ENCODE measurements around the gene SERTM1.

Gene SERTM1

DNA sequence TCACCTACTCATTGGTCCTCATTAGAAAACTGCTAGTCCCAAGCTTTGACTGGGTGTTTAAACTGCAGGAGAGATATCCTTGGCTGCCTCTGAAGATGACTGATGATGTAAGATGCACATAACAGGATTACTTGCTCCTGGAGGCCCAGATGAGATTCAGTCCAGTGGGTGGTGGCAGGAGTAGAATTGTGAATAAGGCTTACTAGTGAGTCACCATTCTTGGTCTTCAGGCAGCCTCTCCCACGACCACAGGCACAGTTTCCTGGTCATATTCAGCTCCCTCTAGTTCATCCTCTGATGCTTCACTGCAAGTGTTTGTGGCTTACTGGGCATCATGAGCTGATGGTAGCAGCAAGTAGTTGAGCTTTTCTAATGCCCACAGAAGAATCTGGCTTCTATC lies 12.1 kb downstream of the SERTM1 start:
- no peaks in the 10 kb centered on the region for H3K4me1 ChIP-seq
- H3K36me3 ChIP-seq, result no peaks in the 10 kb centered on the region
- no peak for DNase-seq
- intact Hi-C loops (cut with DNase I; ENCODE audit: low total_unique reads), result no loop called here
- no peaks in the 10 kb centered on the region for H3K9me3 ChIP-seq
- H3K4me3 ChIP-seq, result no peak overlapping the region
- TF ChIP-seq, protein P1, sequence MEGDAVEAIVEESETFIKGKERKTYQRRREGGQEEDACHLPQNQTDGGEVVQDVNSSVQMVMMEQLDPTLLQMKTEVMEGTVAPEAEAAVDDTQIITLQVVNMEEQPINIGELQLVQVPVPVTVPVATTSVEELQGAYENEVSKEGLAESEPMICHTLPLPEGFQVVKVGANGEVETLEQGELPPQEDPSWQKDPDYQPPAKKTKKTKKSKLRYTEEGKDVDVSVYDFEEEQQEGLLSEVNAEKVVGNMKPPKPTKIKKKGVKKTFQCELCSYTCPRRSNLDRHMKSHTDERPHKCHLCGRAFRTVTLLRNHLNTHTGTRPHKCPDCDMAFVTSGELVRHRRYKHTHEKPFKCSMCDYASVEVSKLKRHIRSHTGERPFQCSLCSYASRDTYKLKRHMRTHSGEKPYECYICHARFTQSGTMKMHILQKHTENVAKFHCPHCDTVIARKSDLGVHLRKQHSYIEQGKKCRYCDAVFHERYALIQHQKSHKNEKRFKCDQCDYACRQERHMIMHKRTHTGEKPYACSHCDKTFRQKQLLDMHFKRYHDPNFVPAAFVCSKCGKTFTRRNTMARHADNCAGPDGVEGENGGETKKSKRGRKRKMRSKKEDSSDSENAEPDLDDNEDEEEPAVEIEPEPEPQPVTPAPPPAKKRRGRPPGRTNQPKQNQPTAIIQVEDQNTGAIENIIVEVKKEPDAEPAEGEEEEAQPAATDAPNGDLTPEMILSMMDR (IDR thresholded peaks at IDR 0.05), result no peak
- no peak overlapping the region for H3K27ac ChIP-seq
- H3K27me3 ChIP-seq, result no peaks in the 10 kb centered on the region

DNA sequence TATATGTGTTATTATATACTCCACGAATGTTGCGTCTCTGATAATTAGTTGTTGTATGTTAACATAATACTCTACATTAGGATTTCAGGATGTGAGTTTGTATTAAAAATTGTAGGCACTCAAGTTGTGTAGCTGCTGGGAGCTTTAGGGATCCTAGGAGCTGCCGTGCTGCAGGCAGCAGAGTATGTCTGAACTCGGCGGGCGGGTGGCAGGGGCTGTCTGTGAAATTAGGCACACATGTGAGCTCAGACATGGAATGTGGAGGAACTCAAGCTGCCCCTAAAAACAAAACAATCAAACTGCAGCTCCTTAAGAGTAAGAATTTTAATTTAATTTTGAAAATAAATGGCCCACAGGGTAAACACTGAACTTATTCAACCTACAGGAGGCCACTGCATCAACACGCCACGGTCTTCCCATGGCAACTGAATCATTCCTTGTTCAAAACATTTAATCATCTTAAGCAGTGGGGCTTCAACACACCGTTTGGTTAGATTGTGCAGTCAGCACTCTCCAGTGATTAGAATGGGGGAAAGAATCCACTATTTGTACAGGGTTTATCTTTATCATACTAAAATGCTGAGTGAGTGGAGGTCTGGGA lies 22.7 kb downstream of the SERTM1 start:
- Histone ChIP-seq H3K9me3 (no peaks in the 10 kb centered on the region), H3K27me3 (no peaks in the 10 kb centered on the region), H3K36me3 (no peaks in the 10 kb centered on the region), H3K4me3 (no peak overlapping the region), H3K27ac (no peak overlapping the region), H3K4me1 (no peaks in the 10 kb centered on the region)
- TF ChIP-seq, protein P1 (IDR thresholded peaks at IDR 0.05), result no peak
- no peak for DNase-seq
- intact Hi-C loops (cut with DNase I; ENCODE audit: low total_unique reads), result no loop called here

DNA sequence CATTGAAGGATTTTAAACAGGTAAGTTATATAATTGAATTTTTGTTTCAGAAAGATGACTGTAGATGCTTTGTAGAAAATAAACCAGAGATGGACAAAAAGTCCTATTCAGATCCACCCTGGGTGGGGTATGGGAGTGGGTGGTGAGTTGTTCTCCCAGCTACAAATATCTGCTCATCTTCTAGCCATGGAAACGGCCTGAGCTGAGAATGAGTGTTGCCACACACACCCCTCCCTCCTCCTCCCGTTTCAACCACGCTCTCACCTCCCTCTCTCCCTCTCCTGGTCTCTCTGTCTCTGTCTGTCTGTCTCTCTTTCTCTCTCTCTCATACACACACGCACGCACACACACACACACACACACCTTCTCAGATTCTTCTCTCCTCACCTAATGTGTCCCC lies 26.4 kb downstream of the SERTM1 start:
- DNase-seq, result no peak
- no peak overlapping the region for H3K27ac ChIP-seq
- intact Hi-C loops (cut with DNase I; ENCODE audit: low total_unique reads), result no loop called here
- H3K4me3 ChIP-seq, result no peak overlapping the region
- TF ChIP-seq, protein P1 (IDR thresholded peaks at IDR 0.05), result no peak
- H3K36me3 ChIP-seq, result no peaks in the 10 kb centered on the region
- H3K4me1 ChIP-seq, result no peaks in the 10 kb centered on the region
- H3K9me3 ChIP-seq, result no peaks in the 10 kb centered on the region
- H3K27me3 ChIP-seq, result no peaks in the 10 kb centered on the region

DNA sequence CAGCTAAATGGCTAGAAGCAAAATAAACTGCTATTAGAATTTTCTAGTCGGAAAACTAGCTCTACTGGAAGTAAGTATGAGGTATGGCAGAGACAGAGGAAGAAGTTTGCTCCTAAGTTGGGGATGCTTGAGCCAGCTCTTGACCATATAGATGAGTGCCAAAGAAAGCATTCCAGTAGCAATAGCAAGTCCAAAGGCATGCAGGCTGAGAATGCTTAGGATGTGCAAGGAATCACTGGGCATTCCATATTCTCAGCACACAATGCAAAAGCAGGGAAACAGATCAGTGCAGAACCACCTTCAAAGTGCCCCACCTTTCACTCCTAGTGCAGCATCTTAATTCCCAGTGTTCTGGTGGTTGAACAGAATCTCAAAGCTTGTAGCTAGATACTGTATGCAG lies 32.9 kb downstream of the SERTM1 start:
- intact Hi-C loops (cut with DNase I; ENCODE audit: low total_unique reads), result no loop called here
- Histone ChIP-seq H3K9me3 (no peaks in the 10 kb centered on the region), H3K4me3 (no peak overlapping the region), H3K36me3 (no peaks in the 10 kb centered on the region), H3K27ac (no peak overlapping the region), H3K4me1 (peaks cover 0 to 7% (median 0%) of the 10 kb centered on the region in 4 donors), H3K27me3 (no peaks in the 10 kb centered on the region)
- TF ChIP-seq, protein P1 (IDR thresholded peaks at IDR 0.05), result no peak
- DNase-seq, result no peak

DNA sequence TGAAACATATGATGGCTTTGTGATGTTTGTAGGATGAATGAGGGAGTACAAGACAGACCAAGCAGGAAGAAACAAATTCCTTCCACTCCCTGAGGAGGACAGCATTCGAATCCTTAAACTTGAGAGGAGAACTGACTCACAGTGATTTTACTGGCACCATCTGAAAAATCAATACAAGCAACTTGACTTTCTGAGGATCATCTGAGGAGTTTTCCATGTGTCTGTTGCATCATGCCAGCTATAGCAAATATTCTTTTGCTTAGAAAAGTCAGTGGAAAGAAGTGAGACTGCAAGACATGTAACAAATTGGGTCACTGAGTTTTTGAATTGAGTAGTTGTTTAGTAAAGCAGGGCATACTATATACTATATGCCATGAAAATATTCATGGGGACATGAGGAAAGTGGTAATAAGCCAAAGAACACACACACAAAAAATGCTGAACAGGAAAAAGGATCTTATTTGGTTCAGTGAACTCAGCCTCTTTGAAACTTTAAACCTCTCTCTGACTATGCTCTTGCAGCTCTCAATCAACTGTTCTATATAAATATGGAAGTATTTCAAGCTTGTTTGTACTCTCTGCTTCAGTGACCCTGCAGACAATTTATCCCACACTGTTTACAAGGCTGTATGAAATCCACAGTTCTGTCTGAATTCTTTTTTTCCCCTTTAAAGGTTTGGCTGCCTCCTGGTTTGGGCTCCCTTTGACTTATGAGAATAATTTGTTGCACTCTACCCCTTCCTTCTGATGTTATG lies 35.5 kb downstream of the SERTM1 start:
- intact Hi-C loops (cut with DNase I; ENCODE audit: low total_unique reads), result no loop called here
- peaks cover 0 to 7% (median 0%) of the 10 kb centered on the region in 4 donors for H3K4me1 ChIP-seq
- H3K4me3 ChIP-seq, result no peak overlapping the region
- no peak for DNase-seq
- no peak overlapping the region for H3K27ac ChIP-seq
- TF ChIP-seq, protein P1 (IDR thresholded peaks at IDR 0.05), result no peak
- no peaks in the 10 kb centered on the region for H3K36me3 ChIP-seq
- no peaks in the 10 kb centered on the region for H3K27me3 ChIP-seq
- no peaks in the 10 kb centered on the region for H3K9me3 ChIP-seq
